ENCODE measurements around the gene SMCO2.
"Not testable (repeated sequence)": the region's sequence is repeated elsewhere in the genome, so short reads cannot be mapped to it uniquely, and the experiment has no call there.

Gene SMCO2

GRCh38 chr12:27542628-27543027, 96.1 kb downstream of the SMCO2 start:
- TF ChIP-seq CTCF (IDR thresholded peaks at IDR 0.05; ENCODE audit: low read depth, low read length) = no peak
- peak; percentile 94 to 98 for DNase-seq (ENCODE audit: low read depth in 2 of 2)
- H3K4me3 ChIP-seq (replicated peaks in 1 of 2; ENCODE audit: low read depth in 2 of 2, low read length in 2 of 2) = no peak overlapping the region

DNA sequence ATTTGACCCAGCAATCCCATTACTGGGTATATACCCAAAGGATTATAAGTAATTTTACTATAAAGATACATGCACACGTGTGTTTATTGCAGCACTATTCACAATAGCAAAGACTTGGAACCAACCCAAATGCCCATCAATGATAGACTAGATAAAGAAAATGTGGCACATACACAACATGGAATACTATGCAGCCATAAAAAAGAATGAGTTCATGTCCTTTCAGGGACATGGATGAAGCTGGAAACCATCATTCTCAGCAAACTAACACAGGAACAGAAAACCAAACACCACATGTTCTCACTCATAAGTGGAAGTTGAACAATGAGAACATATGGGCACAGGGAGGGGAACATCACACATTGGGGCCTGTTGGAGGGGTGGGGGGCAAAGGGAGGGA, 98.3 kb downstream of the SMCO2 start:
- DNase-seq (ENCODE audit: low read depth in 2 of 2); H3K4me3 ChIP-seq (replicated peaks in 1 of 2; ENCODE audit: low read depth in 2 of 2, low read length in 2 of 2): not testable (repeated sequence)

DNA sequence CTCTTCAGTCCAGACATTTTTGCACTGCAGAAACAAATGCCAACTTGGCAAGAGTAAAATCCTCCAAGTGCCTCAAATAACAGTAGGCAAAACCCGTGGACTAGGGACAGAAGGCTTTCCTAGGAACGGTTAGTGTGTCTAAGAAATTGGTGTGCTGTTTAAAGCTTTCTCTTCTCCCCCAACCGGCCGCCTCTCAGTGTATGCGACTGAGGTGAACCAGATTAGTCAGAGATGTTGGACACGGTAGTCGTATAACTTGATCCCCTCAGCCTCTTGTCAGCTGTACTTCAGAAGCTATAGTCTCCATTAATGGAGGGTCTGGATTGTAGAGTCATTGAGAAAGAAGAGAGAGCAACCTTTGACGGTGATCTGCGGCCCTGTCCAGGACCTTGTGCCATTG, 99.1 kb downstream of the SMCO2 start:
- no peak overlapping the region for H3K4me3 ChIP-seq (replicated peaks in 1 of 2; ENCODE audit: low read depth in 2 of 2, low read length in 2 of 2)
- no peak for DNase-seq (ENCODE audit: low read depth in 2 of 2)
- no peak for TF ChIP-seq CTCF (IDR thresholded peaks at IDR 0.05; ENCODE audit: low read depth, low read length)

- no peak overlapping the region for H3K4me3 ChIP-seq (replicated peaks in 1 of 2; ENCODE audit: low read depth in 2 of 2, low read length in 2 of 2)
- DNase-seq (ENCODE audit: low read depth in 2 of 2) = no peak
- TF ChIP-seq CTCF (IDR thresholded peaks at IDR 0.05; ENCODE audit: low read depth, low read length) = no peak
Observed at GRCh38 chr12:27547592-27547991, 101.1 kb downstream of the SMCO2 start.

DNA sequence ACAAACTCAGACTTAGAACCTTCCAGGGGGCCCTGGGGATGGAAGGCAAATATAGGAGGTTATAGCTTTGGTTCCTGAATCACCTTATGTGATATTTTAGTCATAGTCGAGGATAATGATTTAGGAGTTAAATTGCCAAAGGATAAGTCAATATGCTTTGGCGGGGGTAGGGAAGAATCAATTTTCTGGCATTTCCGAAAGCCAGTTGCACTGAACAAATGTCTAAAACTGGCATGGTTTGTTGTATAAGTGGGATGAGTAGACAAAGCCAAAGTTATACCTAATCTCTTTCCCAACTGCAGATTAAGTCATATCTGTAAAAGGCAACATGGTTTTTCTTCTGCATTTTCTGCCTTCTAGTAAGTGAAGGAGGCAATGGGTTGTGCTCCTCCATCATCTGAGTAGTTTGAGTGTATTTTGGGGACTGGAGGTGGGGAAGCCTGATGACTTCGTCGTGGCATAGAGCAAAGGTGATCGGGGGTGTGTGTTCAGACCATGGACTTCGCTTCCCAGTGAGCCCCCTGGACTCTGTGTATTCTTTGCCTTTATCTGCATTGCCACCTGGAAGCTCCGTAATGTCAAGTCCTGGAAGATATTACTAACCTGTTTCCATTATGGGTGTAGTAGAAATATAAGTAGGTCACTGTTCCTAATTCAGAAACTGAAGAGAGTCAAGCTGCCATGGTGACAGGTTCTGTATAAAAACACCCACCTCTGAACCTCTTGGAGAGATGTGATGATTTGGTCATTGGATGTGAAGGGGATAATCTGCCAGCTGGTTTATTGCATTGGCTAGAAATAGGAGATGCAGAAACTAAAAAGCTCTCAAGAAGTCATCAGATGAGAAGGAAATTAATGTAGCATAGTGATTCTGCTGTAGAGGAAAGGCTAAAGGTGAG, 102.0 kb downstream of the SMCO2 start:
- H3K4me3 ChIP-seq (replicated peaks in 1 of 2; ENCODE audit: low read depth in 2 of 2, low read length in 2 of 2) = no peak overlapping the region
- no peak for TF ChIP-seq CTCF (IDR thresholded peaks at IDR 0.05; ENCODE audit: low read depth, low read length)
- DNase-seq (ENCODE audit: low read depth in 2 of 2) = no peak

- peak; percentile 87 to 94 for DNase-seq (ENCODE audit: low read depth in 2 of 2)
- TF ChIP-seq CTCF (IDR thresholded peaks at IDR 0.05; ENCODE audit: low read depth, low read length) = no peak
- H3K4me3 ChIP-seq (replicated peaks in 1 of 2; ENCODE audit: low read depth in 2 of 2, low read length in 2 of 2) = peak overlapping the region in 1 of 2 donors; percentile 28
Observed at GRCh38 chr12:27549236-27549800, 102.8 kb downstream of the SMCO2 start.

DNA sequence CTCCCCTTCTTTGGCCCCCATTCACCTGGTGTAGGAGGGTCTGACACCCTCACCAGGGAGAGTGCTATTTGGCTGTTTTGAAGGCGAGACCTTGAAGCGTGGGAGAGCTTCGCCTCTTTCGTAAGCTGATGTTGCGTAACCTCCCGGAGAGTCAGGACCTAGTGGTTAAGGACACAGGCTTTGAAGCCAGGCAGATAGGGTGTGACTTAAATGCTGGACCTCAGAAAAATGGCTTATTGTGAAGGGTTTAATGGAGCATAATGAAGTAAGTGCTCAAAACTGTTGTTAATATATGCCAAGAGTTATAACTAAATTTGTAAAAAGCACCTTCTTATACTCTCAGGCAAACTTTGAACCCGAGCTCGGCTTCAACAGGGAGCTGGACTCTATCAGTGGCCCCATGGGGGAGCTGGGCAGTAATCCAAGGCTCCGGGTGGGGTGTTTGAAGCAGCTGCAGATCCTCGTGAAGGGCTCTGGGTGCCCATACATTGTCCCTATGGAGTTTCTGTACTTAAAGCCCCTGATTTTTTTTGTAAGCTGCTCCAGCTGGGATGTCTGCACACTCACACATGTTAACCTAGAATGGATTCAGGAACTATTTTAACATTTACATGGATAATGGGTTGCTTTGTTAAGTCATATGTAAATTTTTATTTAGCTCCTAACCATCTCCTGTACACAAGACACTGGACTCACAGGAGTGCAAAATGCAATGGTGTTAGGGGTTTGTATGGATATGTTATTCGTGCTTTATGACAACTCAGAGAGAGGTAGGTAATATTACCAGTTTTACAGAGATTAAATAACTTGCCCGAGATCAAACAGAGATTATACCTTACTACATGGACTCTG, 103.5 kb downstream of the SMCO2 start:
- peak; percentile 99 for DNase-seq (ENCODE audit: low read depth in 2 of 2)
- peak overlapping the region in 1 of 2 donors; percentile 28 for H3K4me3 ChIP-seq (replicated peaks in 1 of 2; ENCODE audit: low read depth in 2 of 2, low read length in 2 of 2)
- no peak for TF ChIP-seq CTCF (IDR thresholded peaks at IDR 0.05; ENCODE audit: low read depth, low read length)

All from cardiac fibroblast (primary cell).